Ovary (tissue), 9 donors: Measurements from ENCODE around the gene RPS10. TPM values are rescaled to one million over a fixed set of nuclear protein-coding genes. Genes with fewer than 3 reads are reported as not detected.

Experiments used
- DNase-seq, 5 donors: peaks; one replicate each; pipeline ENCODE4 v3.0.0-alpha.2; 2019 to 2020
- H3K27ac ChIP-seq, 2 donors: fragments of 200-600 bp; one replicate each; pipeline versions ENCODE4 v1.5.1 to v1.8.0; 2019 to 2022
- H3K27me3 ChIP-seq: fragments of 200-600 bp; one replicate; pipeline ENCODE4 v1.8.0; 2022
- H3K36me3 ChIP-seq: fragments of 200-600 bp; sonication (generic); one replicate; pipeline ENCODE4 v1.5.1; 2019
- H3K4me1 ChIP-seq: one replicate; pipeline ENCODE4 v1.8.1; 2013; ENCODE audit warnings: mild to moderate bottlenecking, moderate library complexity; ENCODE audit not compliant: insufficient read depth
- H3K4me3 ChIP-seq: fragments of 200-600 bp; sonication (generic); one replicate; pipeline ENCODE4 v1.5.1; 2017
- H3K9me3 ChIP-seq, 2 donors: fragments of 200-600 bp in 1 of 2; sonication (generic) in 1 of 2; one replicate each; pipeline versions ENCODE4 v1.5.1 to v1.8.1; 2013 to 2019; ENCODE audit warnings: mild to moderate bottlenecking in 1 of 2, moderate library complexity in 1 of 2
- CTCF ChIP-seq, 3 donors: fragments of 450-650 bp in 2 of 3; fragments of 200-600 bp in 1 of 3; IDR thresholded peaks; one replicate each; pipeline versions ENCODE4 v1.5.1 to v1.8.0; 2016 to 2022; ENCODE audit warnings: antibody characterized with exemption in 3 of 3, mild to moderate bottlenecking in 1 of 3
- EP300 ChIP-seq: sonication (generic); formaldehyde crosslinking; IDR thresholded peaks from one replicate; pipeline ENCODE4 v1.6.1; 2017; ENCODE audit warnings: antibody characterized with exemption
- POLR2A ChIP-seq: fragments of 450-650 bp; IDR thresholded peaks from one replicate; pipeline ENCODE4 v1.6.1; 2017; ENCODE audit warnings: antibody characterized with exemption, mild to moderate bottlenecking, moderate library complexity
- WGBS, 3 donors: extraction: QIAGEN DNeasy Blood & Tissue Kit in 1 of 3; methylation state at CpG; one replicate each; pipeline versions ENCODE4 v1.1.5 to v1.1.7; 2013 to 2017; 5-methylcytosine and 5-hydroxymethylcytosine counted together
- intact Hi-C, 4 donors: fragments of 100-400 bp; cut with DNase I; formaldehyde crosslinking; loops; one replicate each; pipeline versions ENCODE4 v1.11.0 to v1.15.1; 2022 to 2023
- polyA plus RNA-seq, 2 donors: library from polyadenylated mRNA; stranded (reverse); fragments of 200-250 nt in 1 of 2; fragments of 350-450 nt in 1 of 2; fragmentation: Illumina TruSeq in 1 of 2; extraction: RNeasy Lipid Tissue Mini Kit (QIAGEN cat#74804) in 1 of 2; gene quantifications; one replicate each; pipeline ENCODE4 v1.2.3, GENCODE V29; 2013 to 2014
- total RNA-seq, 7 donors: library from RNA; depleted of rRNA in 2 of 7; stranded (reverse); fragments of >200 nt in 2 of 7; fragmentation: NEBNext Ultra II Directional in 3 of 7; extraction: Animal tissue kit (Norgen Biotek cat#: 25700) in 3 of 7; gene quantifications; one replicate each; pipeline versions ENCODE4 v1.1.0 to v1.2.4, GENCODE V29; 2016 to 2023
- donor health status: DM: no; HTN: no; CAD: no; lungs with moderate emphysema.
- donor health status: DM: no; HTN: no; CAD: no.
- donor health status: Bipolar disorder and iron deficiency.
- donor health status: DM: yes; HTN: yes; CAD: no.
- donor health status: DM: no; HTN: no; CAD: no.
- donor health status: DM: yes; HTN: yes; CAD: no.

Gene RPS10
- total and polyA plus RNA-seq, 9 donors = 1,945 to 10,077 (median 2,497) TPM

- TF ChIP-seq POLR2A (no peak), EP300 (no peak), CTCF (IDR thresholded peaks at IDR 0.05) (no peak)
- Histone ChIP-seq H3K9me3 (no peaks in the 10 kb centered on the region), H3K36me3 (no peaks in the 10 kb centered on the region), H3K4me3 (no peak overlapping the region), H3K27me3 (no peaks in the 10 kb centered on the region), H3K27ac (no peak overlapping the region), H3K4me1 (no peaks in the 10 kb centered on the region)
- 81 to 86% (median 84%) methylated on average over 5 of the region's 5 CpGs for WGBS, 3 donors
- DNase-seq = no peak
- intact Hi-C loops = no loop called here
Observed at GRCh38 chr6:34472425-34472824, 46.6 kb upstream of the RPS10 start.

- no peak overlapping the region for H3K4me3 ChIP-seq
- H3K27ac ChIP-seq = no peak overlapping the region
- H3K36me3 ChIP-seq = no peaks in the 10 kb centered on the region
- no peaks in the 10 kb centered on the region for H3K4me1 ChIP-seq
- DNase-seq = no peak
- no peaks in the 10 kb centered on the region for H3K9me3 ChIP-seq
- TF ChIP-seq POLR2A = no peak
- TF ChIP-seq CTCF (IDR thresholded peaks at IDR 0.05) = no peak
- no peak for TF ChIP-seq EP300
- intact Hi-C loops = no loop called here
- H3K27me3 ChIP-seq = peaks cover 3% of the 10 kb centered on the region
- 76 to 88% (median 82%) methylated on average over 3 of the region's 3 CpGs for WGBS, 3 donors
Observed at GRCh38 chr6:34469499-34469898, 43.6 kb upstream of the RPS10 start.

- Histone ChIP-seq H3K27ac (no peak overlapping the region), H3K27me3 (peaks cover 3% of the 10 kb centered on the region), H3K4me1 (no peaks in the 10 kb centered on the region), H3K36me3 (no peaks in the 10 kb centered on the region), H3K4me3 (no peak overlapping the region), H3K9me3 (no peaks in the 10 kb centered on the region)
- no peak for DNase-seq
- intact Hi-C loops = no loop called here
- TF ChIP-seq CTCF (IDR thresholded peaks at IDR 0.05) (no peak), POLR2A (no peak), EP300 (no peak)
- WGBS, 3 donors = 79 to 87% (median 85%) methylated on average over 4 of the region's 4 CpGs
Observed at GRCh38 chr6:34468378-34468892, 42.6 kb upstream of the RPS10 start.

GRCh38 chr6:34466242-34467185, 40.6 kb upstream of the RPS10 start:
- H3K36me3 ChIP-seq = no peaks in the 10 kb centered on the region
- no peak overlapping the region for H3K27ac ChIP-seq
- no peaks in the 10 kb centered on the region for H3K9me3 ChIP-seq
- intact Hi-C loops = no loop called here
- no peak for DNase-seq
- H3K4me1 ChIP-seq = no peaks in the 10 kb centered on the region
- H3K27me3 ChIP-seq = peaks cover 3% of the 10 kb centered on the region
- no peak for TF ChIP-seq POLR2A
- no peak for TF ChIP-seq CTCF (IDR thresholded peaks at IDR 0.05)
- TF ChIP-seq EP300 = no peak
- no peak overlapping the region for H3K4me3 ChIP-seq
- WGBS, 3 donors = 34 to 38% (median 34%) methylated on average over 25 to 28 of the region's 28 CpGs
